Cardiac muscle cell (in vitro differentiated cells and primary cell): ENCODE measurements around the gene ZNF554. TPM values are rescaled to one million over a fixed set of nuclear protein-coding genes. Genes with fewer than 3 reads are reported as not detected.

Experiments used
- DNase-seq, 2 donors: peaks; one replicate each; pipeline versions ENCODE4 v3.0.0 to v3.0.0-alpha.2; 2010 to 2017; ENCODE audit warnings: low read depth in 1 of 2, low spot score in 1 of 2
- H3K27ac ChIP-seq: fragments of 200-600 bp; sonication (generic); 2 replicates; pipeline ENCODE4 v1.5.1; 2016
- H3K27me3 ChIP-seq: fragments of 200-600 bp; sonication (generic); 2 replicates; pipeline ENCODE4 v1.6.0; 2016; ENCODE audit warnings: control low read depth
- H3K36me3 ChIP-seq: fragments of 200-600 bp; sonication (generic); 2 replicates; pipeline ENCODE4 v1.5.1; 2016; ENCODE audit warnings: control low read depth
- H3K4me1 ChIP-seq: fragments of 200-600 bp; sonication (generic); 2 replicates; pipeline ENCODE4 v1.8.1; 2017; ENCODE audit warnings: low read depth, mild to moderate bottlenecking, mixed run types
- H3K4me3 ChIP-seq: fragments of 200-600 bp; sonication (generic); 2 replicates; pipeline ENCODE4 v1.5.1; 2016; ENCODE audit warnings: mild to moderate bottlenecking
- H3K9me3 ChIP-seq: fragments of 200-600 bp; sonication (generic); 2 replicates; pipeline ENCODE4 v1.5.1; 2017; ENCODE audit warnings: low read depth, mild to moderate bottlenecking, control low read depth
- polyA plus RNA-seq: library from polyadenylated mRNA; unstranded; fragments of >200 nt; fragmentation: Nextera tagmentation; extraction: Ambion mirVana; gene quantifications from 2 replicates; pipeline ENCODE4 v1.2.1, GENCODE V29; 2016
- total RNA-seq: library from RNA; depleted of rRNA; stranded (reverse); fragments of >200 nt; gene quantifications from 2 replicates; pipeline ENCODE4 v1.2.3, GENCODE V29; 2016
- TF ChIP-seq, protein P1 (sequence below): IDR thresholded peaks from 2 replicates; pipeline ENCODE4 v1.5.1; 2012; ENCODE audit warnings: low read depth, mild to moderate bottlenecking, low read length

The ZNF554 gene
- total and polyA plus RNA-seq, 2 experiments from 2014 or later, result 11.1 to 18.2 TPM

DNA sequence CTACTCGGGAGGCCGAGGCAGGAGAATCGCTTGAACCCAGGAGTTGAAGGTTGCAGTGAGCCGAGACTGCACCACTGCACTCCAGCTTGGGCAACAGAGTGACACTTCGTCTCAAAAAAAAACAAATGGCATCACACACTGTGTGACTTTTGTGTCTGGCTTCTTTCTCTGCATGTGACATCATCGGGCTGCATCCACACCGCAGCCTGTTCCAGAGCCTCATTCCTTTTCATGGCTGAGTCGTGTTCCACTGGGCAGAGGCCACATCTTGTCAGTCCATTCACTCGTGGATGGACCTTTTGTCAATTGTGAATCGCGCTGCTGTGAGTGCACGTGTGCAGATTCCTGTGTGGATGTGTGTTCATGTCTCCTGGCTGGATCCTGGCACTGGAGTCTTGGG is 26.1 kb upstream of the ZNF554 start:
- no peaks in the 10 kb centered on the region for H3K27me3 ChIP-seq
- TF ChIP-seq, protein P1, sequence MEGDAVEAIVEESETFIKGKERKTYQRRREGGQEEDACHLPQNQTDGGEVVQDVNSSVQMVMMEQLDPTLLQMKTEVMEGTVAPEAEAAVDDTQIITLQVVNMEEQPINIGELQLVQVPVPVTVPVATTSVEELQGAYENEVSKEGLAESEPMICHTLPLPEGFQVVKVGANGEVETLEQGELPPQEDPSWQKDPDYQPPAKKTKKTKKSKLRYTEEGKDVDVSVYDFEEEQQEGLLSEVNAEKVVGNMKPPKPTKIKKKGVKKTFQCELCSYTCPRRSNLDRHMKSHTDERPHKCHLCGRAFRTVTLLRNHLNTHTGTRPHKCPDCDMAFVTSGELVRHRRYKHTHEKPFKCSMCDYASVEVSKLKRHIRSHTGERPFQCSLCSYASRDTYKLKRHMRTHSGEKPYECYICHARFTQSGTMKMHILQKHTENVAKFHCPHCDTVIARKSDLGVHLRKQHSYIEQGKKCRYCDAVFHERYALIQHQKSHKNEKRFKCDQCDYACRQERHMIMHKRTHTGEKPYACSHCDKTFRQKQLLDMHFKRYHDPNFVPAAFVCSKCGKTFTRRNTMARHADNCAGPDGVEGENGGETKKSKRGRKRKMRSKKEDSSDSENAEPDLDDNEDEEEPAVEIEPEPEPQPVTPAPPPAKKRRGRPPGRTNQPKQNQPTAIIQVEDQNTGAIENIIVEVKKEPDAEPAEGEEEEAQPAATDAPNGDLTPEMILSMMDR, result no peak
- H3K27ac ChIP-seq, result no peak overlapping the region
- H3K4me1 ChIP-seq, result peaks cover 4% of the 10 kb centered on the region
- peaks cover 31% of the 10 kb centered on the region for H3K36me3 ChIP-seq
- H3K9me3 ChIP-seq, result no peaks in the 10 kb centered on the region
- H3K4me3 ChIP-seq, result no peak overlapping the region
- DNase-seq, result no peak

DNA sequence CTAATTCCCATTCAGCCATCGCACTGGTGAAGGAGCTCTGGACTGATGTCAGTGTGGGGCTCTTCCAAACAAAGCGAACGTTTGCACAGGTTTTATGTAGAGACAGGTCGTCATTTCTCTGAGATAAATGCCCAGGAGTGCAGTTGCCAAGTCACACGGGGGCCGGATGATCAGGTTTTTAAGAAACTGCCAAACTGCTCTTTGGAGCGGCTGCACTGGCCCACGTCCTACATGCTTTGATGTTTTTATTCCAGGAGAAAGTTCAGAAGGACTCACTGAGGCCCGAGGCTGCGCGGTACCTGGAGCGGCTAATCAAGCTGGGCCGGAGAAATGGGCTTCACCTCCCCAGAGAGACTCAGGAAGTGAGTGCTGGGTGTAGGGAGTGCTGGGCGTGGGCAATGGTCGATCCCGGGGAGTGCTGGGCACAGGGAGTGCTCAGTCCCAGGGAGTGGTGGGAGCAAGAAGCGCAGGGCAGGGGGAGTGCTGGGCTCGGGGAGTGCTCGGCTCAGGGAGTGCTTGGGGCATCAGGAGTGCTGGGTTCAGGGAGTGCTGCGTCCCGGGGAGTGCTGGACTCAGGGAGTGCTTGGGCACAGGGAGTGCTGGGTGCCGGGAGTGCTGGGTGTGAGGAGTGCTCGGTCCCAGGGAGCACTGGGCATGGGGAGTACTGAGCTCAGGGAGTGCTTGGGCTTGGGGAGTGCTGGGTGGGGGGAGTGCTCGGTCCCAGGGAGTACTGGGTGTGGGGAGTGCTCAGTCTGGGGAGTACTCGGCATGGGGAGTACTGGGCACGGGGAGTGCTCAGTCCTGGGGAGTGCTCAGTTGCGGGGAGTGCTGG is 23.6 kb upstream of the ZNF554 start:
- no peak overlapping the region for H3K4me3 ChIP-seq
- no peaks in the 10 kb centered on the region for H3K9me3 ChIP-seq
- peaks cover 8% of the 10 kb centered on the region for H3K4me1 ChIP-seq
- peaks cover 35% of the 10 kb centered on the region for H3K36me3 ChIP-seq
- no peak overlapping the region for H3K27ac ChIP-seq
- DNase-seq, result no peak
- no peaks in the 10 kb centered on the region for H3K27me3 ChIP-seq
- TF ChIP-seq, protein P1, result no peak

DNA sequence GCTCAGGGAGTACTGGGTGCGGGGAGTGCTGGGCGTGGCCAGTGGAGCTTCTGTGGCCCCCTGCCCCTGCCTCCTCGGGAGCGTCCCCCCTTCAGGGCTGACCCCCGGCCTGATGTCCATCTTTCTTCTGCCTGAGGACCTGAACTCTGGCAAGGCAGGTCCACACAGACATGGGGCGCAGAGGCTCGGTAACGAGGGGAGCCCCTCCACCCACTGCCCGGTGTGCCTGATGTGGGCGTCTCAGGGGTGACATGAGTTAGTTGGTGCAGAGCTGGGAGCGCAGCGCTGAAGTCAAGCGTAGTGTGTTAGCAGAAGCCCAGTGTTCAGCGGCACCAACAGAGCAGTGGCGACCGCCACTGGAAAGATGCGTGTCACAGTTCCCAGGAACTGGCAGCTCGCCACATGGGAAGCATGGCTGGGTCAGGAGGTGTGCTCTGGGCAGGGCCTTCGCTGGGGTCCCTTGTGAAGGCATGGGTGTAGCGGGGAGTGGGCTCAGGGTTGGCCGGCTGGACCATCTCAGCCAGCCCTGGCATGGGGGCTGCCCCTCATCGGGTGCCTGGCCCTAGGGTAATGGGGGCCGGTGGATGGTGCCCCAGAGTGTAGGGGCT is 22.9 kb upstream of the ZNF554 start:
- H3K4me1 ChIP-seq, result peaks cover 8% of the 10 kb centered on the region
- no peaks in the 10 kb centered on the region for H3K27me3 ChIP-seq
- no peak overlapping the region for H3K27ac ChIP-seq
- H3K9me3 ChIP-seq, result no peaks in the 10 kb centered on the region
- H3K4me3 ChIP-seq, result no peak overlapping the region
- peaks cover 33% of the 10 kb centered on the region for H3K36me3 ChIP-seq
- no peak for DNase-seq
- TF ChIP-seq, protein P1, result no peak

DNA sequence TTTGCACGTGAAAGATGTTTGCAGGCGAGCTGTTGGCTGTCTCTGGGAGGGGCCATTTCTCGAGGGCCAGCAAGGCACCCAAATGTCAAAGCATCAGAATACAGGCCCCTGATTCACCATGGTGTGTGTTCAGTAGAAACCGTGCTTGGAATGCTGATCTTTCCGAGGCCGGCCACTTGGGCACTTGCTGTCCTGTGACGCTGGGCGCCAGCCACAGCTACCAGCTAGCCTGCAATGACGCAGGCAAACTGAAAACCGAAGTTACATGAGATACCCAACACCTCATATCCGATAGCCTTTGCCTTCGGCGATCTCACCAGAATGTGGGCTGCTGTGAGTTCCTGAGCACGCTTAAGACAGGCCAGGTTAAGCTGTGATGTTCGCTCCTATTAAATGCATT is 22.4 kb upstream of the ZNF554 start:
- DNase-seq, result no peak
- Histone ChIP-seq H3K9me3 (no peaks in the 10 kb centered on the region), H3K4me1 (peaks cover 8% of the 10 kb centered on the region), H3K27me3 (no peaks in the 10 kb centered on the region), H3K27ac (peak overlapping the region; percentile 81), H3K36me3 (peaks cover 33% of the 10 kb centered on the region), H3K4me3 (no peak overlapping the region)
- TF ChIP-seq, protein P1, result no peak

DNA sequence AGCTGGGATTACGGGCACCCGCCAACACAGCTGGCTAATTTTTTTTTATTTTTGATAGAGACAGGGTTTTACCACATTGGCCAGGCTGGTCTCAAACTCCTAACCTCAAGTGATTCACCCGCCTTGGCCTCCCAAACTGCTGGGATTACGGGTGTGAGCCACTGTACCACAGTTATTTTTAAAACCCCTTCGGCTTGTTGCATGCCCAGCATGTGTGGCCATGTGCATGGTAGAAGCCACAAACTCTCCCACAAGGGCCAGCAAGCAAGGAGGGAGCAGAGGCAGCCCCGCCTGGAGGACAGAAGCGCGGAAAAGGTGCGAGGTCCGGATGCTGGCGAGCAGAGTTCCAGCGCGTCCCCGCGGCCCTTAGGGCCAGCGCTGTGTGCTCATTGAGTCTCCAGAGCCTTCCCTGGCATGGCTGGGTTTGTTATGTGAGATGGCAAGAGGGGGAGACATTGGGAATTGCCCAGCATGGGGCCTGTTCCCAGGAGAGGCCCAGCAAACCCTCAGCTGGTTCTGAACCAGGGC is 21.4 kb upstream of the ZNF554 start:
- Histone ChIP-seq H3K9me3 (no peaks in the 10 kb centered on the region), H3K4me1 (peaks cover 8% of the 10 kb centered on the region), H3K27me3 (no peaks in the 10 kb centered on the region), H3K4me3 (no peak overlapping the region), H3K27ac (peak overlapping the region; percentile 81), H3K36me3 (peaks cover 28% of the 10 kb centered on the region)
- DNase-seq, result no peak
- TF ChIP-seq, protein P1, result no peak
